Measurements from ENCODE around the gene CAPN14.

The CAPN14 gene

DNA sequence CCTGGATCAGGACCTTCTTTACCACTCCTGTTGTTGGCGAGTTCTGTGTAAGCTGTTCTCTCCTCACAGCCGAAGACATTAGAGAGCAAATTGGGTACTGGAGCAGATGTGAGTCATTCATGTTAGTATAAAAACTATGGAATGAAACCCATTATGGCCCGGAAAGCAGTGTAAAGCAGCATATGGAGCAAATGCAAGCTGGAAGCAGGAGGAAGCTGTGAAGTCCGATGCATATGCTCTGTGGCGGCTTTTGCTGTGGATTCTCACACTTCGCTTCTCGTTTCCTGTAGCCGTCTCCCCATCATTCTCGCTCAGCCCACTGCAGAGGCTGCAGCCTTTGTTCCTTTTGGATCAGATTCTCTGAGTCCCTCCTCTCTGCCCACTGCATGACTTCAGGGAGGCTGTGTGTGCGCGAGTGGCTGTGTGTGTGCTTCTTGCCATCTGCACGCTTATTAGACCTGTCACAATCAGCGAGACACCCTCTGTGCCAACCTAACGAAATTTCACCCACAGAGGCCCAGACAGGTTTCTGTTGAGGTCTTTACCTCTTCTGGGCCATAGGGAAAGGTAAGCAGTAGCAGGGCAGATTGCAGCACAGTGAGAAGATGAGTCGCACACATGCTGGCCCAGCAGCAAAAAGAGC lies 75.8 kb downstream of the CAPN14 start:
- TF ChIP-seq, protein P1, sequence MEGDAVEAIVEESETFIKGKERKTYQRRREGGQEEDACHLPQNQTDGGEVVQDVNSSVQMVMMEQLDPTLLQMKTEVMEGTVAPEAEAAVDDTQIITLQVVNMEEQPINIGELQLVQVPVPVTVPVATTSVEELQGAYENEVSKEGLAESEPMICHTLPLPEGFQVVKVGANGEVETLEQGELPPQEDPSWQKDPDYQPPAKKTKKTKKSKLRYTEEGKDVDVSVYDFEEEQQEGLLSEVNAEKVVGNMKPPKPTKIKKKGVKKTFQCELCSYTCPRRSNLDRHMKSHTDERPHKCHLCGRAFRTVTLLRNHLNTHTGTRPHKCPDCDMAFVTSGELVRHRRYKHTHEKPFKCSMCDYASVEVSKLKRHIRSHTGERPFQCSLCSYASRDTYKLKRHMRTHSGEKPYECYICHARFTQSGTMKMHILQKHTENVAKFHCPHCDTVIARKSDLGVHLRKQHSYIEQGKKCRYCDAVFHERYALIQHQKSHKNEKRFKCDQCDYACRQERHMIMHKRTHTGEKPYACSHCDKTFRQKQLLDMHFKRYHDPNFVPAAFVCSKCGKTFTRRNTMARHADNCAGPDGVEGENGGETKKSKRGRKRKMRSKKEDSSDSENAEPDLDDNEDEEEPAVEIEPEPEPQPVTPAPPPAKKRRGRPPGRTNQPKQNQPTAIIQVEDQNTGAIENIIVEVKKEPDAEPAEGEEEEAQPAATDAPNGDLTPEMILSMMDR (IDR thresholded peaks at IDR 0.05; ENCODE audit: extremely low read depth, insufficient read depth, missing control alignments) = no peak
- in situ Hi-C loops (cut with MboI; ENCODE audit: low pct_unique_long_range_greater_than_20kb, low sequenced_read_pairs, unreplicated experiment) = no loop called here
- DNase-seq (ENCODE audit: low spot score) = no peak

DNA sequence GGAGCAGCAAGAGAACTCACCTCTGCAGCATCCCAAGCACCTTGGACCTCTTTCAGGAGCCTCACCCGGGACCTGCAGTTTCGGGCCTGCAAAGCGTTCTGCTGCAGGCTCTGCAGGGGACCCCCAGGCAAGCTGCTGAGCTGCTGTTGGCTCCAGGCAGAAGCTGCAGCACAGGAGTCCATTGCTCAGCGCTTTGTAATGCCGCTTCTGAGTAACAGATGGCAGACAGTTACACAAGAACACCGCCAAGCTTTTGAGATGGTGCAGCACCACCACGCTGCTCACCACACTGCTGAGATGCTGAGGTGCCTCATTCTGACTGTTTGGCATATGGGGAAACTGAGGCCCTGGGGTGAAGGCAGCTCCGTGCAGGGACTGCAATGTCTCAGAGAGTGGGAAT lies 77.2 kb downstream of the CAPN14 start:
- TF ChIP-seq, protein P1 (IDR thresholded peaks at IDR 0.05; ENCODE audit: extremely low read depth, insufficient read depth, missing control alignments) = no peak
- no peak for DNase-seq (ENCODE audit: low spot score)
- in situ Hi-C loops (cut with MboI; ENCODE audit: low pct_unique_long_range_greater_than_20kb, low sequenced_read_pairs, unreplicated experiment) = no loop called here

DNA sequence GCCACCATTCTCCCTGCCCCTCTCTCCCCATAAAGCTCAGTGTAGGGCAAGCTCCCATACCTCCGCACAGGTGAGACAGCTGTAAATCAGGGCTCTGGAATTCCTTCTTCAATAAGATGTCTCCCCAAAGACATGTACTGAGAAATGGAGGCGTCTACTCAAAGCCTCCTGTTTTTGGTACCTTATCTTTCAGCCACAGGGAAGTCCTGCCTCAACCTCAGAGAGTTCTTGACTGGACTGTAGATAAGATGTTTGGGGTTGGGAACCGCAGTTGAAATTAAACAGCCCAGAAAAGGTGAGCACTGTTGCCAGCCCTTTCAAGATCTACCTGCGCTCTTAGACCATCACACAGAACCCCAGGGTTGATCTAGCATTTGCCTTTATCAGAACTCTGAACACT lies 77.6 kb downstream of the CAPN14 start:
- TF ChIP-seq, protein P1 (IDR thresholded peaks at IDR 0.05; ENCODE audit: extremely low read depth, insufficient read depth, missing control alignments) = no peak
- in situ Hi-C loops (cut with MboI; ENCODE audit: low pct_unique_long_range_greater_than_20kb, low sequenced_read_pairs, unreplicated experiment) = no loop called here
- no peak for DNase-seq (ENCODE audit: low spot score)

DNA sequence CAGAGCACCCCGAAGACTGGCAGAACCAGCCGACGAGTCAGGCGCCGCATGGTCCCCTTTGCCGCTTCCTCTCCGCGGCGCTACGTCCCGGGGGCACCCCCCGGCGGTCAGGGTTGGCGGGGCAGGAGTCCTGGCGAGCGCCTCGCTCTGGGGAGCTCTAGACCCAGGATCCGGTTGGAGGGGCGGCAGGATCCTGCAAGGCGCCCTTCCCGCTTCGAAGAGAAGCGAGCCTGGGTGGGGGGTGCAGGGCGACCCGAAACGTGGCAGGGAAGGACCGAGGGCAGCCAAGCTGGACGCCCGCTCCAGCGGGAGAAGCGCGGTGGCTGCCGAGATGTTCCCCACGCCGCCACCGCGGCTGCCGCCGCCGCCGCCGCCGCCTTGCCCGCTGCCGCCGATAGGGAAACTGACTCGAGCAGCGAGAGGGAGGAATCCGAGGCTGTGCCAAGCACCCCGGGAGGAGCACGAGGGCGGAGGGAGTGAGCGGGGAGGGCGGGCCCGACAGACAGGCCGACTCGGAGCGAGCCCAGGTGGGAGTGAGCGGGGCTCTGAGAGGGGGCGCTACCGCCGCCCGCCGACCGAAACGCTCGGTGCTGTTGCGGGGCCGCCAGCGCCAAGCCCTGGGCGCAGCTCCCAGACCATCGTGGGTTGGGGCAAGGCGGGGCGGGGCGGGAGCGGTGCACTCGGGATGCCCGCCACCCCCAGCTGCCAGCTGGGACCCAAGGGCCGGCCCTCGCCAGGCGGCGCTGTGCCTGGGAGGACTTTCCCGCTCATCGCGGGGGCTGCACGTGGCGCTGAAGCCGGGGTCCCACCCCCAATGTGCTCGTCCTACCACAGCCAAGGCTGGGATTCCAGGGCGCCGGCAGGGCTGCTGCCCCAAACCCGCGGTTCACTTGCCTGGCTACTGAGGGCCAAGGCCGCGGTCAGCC lies 79.0 kb downstream of the CAPN14 start, which contains the start of gene GALNT14:
GALNT14 (minus strand) TSS at position 404 of the 926 bp plus-strand sequence; CDS start at position 50, 354 bp downstream.
- in situ Hi-C loops (cut with MboI; ENCODE audit: low pct_unique_long_range_greater_than_20kb, low sequenced_read_pairs, unreplicated experiment) = no loop called here
- TF ChIP-seq, protein P1 (IDR thresholded peaks at IDR 0.05; ENCODE audit: extremely low read depth, insufficient read depth, missing control alignments) = peak; percentile 38
- DNase-seq (ENCODE audit: low spot score) = peak; percentile 79

DNA sequence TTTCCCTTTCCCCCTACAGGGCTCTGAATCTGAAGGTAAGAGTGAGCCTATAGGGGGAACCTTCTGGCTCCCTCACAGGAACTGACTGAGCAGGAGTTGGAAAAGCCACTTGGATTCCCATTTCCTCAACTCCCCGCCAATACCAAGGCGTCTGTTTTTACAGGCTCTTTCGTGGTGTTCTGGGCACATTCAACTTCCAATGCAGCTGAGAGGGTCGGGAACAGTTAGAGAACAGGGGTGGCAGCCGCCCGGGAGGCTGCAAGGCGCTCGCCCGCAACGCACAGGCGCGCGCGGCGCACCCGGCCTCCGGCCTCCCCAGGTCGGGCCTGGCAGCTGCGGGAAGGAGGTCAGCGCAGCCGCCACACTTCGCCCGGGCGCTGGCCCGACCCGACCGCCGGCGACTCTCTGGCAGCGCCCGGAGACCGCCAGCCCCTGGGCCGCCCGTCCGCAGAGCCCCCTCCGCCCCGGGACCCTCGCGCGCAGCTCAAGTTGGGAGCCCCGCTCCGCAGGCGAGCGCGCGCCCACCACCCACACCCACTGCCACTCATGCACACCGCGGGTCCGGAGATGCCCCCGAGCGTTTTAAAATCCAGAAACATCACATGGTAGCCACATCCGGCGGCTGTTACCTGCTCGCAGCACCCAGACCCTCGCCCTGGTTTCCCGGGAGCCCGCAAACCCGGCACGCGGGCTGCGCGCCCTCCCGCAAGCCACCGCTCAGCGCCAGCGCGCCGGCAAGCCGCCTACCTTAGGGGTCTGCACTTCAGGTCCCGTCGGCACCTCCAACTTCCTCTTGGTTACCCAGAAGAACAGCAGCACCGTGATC lies 79.9 kb downstream of the CAPN14 start:
- peak; percentile 60 for DNase-seq (ENCODE audit: low spot score)
- in situ Hi-C loops (cut with MboI; ENCODE audit: low pct_unique_long_range_greater_than_20kb, low sequenced_read_pairs, unreplicated experiment) = no loop called here
- TF ChIP-seq, protein P1 (IDR thresholded peaks at IDR 0.05; ENCODE audit: extremely low read depth, insufficient read depth, missing control alignments) = no peak

DNA sequence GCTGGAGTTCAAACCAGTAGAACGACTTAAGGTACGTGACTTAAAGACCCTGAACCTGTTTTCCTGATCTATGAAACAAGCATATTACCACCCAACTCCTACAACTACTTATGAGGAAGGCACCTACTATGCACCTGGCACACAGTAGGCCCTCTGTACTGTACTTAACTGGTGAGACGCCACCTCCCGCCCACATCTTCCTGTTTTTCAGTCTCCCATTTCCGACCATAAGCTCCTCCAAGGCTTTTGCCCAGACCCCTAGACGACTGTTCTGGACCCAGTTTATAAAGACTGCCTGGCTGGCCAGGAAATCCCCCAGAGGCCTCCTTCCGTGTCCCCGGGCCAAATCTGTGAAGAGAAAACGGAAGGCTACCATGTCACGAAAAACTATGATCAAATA lies 80.6 kb downstream of the CAPN14 start:
- in situ Hi-C loops (cut with MboI; ENCODE audit: low pct_unique_long_range_greater_than_20kb, low sequenced_read_pairs, unreplicated experiment) = no loop called here
- peak; percentile 46 for DNase-seq (ENCODE audit: low spot score)

More for the DNA sequence above, 80.6 kb downstream of the CAPN14 start:
- TF ChIP-seq, protein P1 (IDR thresholded peaks at IDR 0.05; ENCODE audit: extremely low read depth, insufficient read depth, missing control alignments) = no peak

All from GM13977 (cell line).